ENCODE measurements around the gene FBLN5.

DNA sequence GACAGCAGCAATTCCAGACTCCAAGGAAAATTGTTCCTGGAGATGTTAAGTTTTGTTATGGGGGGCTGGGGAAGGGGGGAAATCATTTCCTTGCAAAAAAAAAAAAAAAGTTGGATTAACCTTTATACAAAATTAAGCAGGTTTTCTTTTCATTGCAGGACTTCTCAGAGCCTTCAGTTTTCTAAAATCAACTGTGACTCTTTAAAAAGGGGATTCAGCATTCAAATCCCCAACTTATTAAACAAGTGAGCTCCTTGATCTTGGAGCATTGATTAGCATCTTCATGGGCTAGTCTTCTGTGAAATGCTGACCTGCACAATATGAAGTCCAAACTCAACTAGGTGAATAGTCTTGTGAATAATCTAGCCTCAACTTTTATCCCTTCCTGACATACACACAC lies 87.3 kb downstream of the FBLN5 start:
- TF ChIP-seq, protein P1, sequence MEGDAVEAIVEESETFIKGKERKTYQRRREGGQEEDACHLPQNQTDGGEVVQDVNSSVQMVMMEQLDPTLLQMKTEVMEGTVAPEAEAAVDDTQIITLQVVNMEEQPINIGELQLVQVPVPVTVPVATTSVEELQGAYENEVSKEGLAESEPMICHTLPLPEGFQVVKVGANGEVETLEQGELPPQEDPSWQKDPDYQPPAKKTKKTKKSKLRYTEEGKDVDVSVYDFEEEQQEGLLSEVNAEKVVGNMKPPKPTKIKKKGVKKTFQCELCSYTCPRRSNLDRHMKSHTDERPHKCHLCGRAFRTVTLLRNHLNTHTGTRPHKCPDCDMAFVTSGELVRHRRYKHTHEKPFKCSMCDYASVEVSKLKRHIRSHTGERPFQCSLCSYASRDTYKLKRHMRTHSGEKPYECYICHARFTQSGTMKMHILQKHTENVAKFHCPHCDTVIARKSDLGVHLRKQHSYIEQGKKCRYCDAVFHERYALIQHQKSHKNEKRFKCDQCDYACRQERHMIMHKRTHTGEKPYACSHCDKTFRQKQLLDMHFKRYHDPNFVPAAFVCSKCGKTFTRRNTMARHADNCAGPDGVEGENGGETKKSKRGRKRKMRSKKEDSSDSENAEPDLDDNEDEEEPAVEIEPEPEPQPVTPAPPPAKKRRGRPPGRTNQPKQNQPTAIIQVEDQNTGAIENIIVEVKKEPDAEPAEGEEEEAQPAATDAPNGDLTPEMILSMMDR (conservative IDR thresholded peaks at IDR 0.05) = no peak
- TF ChIP-seq EZH2 (IDR thresholded peaks at IDR 0.05; ENCODE audit: low read depth) = no peak

Data from PC-9 (cell line).